NCI-H226 (cell line): ENCODE measurements around the gene DNMBP.
"Not testable (repeated sequence)": the region's sequence is repeated elsewhere in the genome, so short reads cannot be mapped to it uniquely, and the experiment has no call there.

Experiments
- DNase-seq: peaks from one replicate; pipeline ENCODE4 v3.0.0-alpha.2; 2015

Gene DNMBP

GRCh38 chr10:99855479-99856071, 154.2 kb downstream of the DNMBP start:
- no peak for DNase-seq

- DNase-seq: no peak
Observed at GRCh38 chr10:99854860-99855259, 154.9 kb downstream of the DNMBP start.

- no peak for DNase-seq
Observed at GRCh38 chr10:99853655-99854054, 156.1 kb downstream of the DNMBP start.

DNA sequence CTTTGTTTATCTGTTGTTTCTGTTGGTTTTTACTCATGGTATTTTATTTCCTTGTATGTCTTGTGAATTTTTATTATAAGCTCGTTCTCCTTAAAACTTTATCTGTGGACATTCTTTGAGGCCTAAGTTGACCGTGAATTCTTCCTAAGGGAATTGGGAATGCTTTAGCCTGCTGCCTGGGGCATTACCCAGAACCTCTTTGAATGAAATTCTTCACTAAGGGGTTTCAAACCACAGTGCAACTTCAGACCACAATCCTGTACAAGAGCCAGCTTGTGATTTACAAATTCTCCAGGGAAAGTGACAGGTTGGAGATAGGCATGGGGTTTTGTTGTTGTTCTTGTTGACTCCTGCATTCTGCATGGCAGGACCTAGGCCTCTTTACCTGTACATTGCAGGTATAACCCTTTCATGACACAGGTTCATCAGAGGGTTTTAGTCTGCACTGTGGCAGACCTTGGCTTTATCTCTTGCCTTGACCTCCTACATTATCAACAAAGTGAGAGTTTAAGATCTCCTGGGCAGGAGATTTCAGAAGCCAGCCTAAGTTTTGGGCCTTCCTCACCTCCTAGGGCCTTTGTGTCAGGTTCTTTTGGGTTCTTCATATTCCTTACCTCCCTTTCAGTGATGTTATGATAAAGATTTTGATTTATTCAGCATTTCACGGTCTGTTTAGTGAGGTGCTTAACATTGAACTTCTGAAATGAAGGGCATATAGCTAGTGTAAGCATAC, 157.1 kb downstream of the DNMBP start:
- DNase-seq: peak; percentile 49

- DNase-seq: no peak
Observed at GRCh38 chr10:99851825-99852224, 157.9 kb downstream of the DNMBP start.

- no peak for DNase-seq
Observed at GRCh38 chr10:99850767-99851340, 158.9 kb downstream of the DNMBP start.

DNA sequence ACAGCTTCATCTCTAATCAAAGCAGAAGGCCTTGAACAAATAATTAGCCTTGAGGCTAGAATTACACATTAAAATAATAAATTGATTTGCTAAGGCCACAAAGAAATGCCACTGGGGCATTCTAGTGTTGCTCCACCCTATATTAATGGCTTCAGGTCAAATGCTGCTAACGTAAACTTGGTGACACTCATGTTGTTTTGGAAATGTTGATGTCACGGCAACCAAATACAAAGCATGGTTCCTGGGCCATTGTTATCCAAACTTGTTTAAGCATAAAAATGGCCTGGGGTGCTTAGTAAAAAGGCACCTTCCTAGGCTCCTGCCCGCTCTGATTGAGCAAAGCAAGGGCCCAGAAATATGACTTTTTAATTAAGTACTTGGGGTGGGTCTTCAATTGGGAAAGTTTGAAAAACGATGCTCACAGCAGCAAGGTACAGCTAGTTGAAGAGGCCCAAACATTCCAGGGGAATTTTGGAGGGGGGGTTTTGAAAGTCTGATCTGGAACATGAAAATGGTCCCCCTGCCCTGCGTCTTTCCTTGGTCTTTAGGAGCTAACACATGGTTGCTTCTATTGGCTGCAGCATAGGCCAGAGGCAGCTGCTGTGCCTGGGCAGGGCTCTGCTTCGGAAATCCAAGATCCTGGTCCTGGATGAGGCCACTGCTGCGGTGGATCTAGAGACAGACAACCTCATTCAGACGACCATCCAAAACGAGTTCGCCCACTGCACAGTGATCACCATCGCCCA, 159.6 kb downstream of the DNMBP start:
- no peak for DNase-seq

- no peak for DNase-seq
Observed at GRCh38 chr10:99849536-99849935, 160.2 kb downstream of the DNMBP start.

DNA sequence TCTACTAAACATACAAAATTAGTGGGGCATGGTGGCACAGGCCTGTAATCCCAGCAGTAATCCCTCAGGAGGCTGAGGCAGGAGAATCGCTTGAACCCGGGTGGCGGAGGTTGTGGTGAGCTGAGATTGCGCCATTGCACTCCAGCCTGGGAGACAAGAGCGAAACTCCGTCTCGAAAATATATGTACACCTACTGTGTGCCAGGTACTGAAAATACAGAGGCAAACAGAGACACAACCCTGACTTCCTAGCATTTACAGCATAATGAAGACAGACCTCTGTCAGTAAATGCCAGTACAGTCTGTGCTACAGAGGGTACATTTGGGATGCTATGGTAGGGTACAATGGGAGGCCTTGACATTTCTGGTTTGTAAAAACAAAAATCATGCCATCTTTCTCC, 160.7 kb downstream of the DNMBP start:
- DNase-seq: no peak

DNA sequence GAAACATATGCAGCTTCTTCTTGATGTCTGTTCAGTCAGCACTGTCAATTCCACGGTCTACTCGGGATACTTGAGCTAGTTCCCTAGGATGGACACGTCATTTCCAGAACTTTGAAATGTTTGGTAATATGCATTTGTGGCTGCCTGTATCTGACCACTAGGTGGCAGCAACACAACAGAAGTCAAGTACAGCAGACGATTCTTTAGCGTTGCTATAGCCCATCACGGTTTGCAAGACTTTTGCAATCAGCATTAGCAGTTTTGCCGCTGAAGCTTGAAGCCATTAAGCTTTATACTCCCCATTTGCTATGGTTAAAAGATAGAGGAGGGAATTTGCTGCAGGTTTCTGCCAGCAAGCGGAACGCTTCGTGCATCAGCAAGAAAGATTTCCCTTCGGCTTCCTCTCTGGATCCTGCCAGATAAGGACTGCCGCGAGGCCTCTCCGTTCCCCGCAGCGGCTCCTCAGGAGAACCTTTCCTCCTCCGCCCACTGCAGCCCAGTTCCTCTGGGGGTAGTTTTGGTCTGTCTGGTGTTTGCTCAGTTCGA, 163.8 kb downstream of the DNMBP start:
- peak; percentile 80 for DNase-seq

DNA sequence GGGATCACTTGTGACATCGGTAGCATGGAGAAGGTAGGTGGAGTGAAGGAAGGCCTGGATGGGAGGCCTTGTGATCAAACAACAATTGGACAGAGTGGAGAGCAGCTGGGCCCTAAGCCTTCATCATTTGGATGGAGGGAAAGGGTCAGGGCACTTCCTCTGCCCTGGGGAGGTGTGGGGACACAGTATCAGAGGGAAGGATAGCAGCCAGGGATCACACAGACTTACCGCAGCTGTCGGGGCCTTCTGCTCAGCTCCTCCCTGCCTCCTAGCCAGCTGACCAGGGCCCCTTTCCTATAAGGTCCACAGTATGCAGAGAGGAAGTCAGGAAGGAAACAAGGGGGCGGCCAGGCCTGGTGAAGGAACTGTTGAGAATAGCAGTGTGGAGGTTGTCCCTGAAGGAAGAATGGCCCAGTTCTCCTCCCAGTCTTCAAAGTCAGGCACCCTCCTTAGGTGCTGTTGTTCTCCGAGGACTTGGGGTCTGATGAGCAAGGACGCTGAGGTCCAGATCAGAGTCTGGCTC, 165.3 kb downstream of the DNMBP start:
- no peak for DNase-seq

GRCh38 chr10:99843310-99843709, 166.4 kb downstream of the DNMBP start:
- no peak for DNase-seq

DNA sequence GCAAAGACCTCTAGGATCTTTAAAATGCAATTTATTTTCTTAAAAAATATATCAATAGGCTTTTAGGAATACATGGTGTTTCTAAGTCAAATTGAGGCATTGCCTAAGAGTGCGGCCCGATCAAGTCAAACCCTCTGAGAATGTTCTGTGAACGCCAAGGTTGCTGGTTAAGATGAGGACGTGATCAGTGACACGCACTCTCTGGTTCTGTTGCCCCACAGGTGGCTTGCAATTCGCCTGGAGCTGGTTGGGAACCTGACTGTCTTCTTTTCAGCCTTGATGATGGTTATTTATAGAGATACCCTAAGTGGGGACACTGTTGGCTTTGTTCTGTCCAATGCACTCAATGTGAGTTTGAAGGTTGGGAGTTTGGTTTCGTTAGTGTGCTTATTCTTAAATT, 168.0 kb downstream of the DNMBP start:
- DNase-seq: no peak

DNA sequence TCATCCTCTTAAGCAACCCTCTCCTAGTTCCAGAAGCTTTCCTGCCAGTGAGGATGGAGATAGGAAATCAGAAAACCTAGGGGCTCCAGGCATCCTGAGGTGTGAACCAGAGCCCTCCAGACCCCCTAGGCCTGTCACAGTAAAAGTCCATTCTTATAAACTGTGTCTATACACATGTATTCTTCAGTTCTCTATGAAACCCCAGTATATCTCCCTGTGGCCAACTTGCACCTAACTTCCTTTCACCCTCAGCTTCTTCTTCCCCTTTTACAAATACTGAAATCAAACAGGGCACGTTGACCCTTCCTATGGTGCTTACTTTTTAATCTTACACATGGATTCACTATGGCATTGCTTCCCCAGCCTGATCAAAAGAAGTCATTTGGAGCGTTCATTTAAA, 168.9 kb downstream of the DNMBP start:
- DNase-seq: not testable (repeated sequence)

DNA sequence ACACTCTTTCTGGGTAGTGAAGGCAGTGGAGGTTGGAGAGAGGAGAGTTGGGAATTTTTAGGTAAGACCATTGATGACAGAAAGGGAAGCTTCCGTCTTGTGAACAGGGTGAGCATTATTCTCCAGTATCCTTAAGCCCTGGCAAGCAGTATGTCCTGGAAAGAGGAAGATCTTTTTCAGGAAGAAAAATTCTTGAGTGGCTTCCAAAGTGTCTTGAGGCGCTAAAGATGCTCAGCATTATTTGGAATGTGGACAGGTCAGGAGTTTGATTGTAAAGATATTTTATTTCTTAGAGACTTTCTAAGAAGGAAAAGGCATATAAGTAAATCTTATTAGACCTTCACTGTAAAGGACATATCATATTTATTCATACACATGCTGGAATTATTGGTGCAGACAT, 173.0 kb downstream of the DNMBP start:
- no peak for DNase-seq

GRCh38 chr10:99835947-99836346, 173.8 kb downstream of the DNMBP start:
- DNase-seq: no peak

DNA sequence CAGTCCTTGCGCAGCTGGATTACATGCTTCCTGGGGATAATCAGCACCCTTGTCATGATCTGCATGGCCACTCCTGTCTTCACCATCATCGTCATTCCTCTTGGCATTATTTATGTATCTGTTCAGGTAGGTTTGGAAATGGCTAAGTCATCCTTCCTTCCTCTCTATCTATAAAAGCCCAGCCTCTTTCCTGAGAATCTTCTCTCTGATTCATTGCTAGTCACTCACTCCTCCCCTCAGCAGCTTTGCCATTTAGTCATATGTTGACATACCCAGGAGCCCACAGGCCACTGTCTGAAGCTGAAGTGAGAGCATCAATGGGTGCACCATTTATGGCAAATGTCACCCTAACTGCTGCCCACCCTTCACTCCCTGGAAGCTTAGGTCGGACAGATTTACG, 175.3 kb downstream of the DNMBP start:
- DNase-seq: peak; percentile 78

DNA sequence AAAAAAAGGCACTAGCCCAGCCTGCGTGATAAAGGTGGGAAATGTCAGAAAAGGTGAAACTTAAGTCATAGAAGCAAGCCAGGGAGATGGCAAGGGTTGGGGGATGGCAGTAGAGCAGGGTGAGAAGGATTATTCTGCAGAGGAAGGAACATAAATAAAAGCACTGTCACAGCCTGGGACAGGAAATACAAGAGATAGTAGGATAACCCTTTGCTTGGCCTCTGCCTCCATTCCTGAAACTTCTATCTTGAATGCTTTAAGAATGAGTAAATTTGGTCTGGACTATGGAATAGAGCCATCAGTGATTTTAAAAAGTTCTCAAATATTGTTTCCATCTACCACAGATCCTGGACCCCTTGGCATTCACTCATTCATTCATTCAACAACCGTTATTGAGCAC, 177.3 kb downstream of the DNMBP start:
- no peak for DNase-seq

- DNase-seq: no peak
Observed at GRCh38 chr10:99828464-99828863, 181.3 kb downstream of the DNMBP start.

DNA sequence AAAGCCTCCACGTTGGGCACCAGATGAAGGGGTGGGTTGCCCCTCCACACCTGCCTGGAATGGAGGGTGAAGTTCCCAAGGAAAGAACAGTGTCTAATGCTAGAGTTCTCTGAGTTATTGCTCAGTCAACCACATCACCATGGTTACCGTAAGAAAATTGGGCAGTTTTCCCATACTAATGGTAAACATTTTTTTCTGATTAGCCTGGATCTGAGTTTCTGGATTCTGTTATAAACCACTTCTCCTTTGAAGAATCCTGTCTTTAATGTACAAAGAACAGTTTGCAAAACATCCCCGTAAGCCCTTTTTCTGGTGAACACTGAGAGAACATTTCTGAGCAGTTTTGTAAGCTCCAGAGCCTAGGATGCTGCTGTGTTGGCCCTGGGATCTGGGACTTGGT, 181.8 kb downstream of the DNMBP start:
- no peak for DNase-seq
